ENCODE measurements around the gene PEAR1. TPM values are rescaled to one million over a fixed set of nuclear protein-coding genes. Genes with fewer than 3 reads are reported as not detected.
A peak's percentile ranks its signal among the peaks of the same experiment; 100 is the strongest.

Gene PEAR1, protein sequence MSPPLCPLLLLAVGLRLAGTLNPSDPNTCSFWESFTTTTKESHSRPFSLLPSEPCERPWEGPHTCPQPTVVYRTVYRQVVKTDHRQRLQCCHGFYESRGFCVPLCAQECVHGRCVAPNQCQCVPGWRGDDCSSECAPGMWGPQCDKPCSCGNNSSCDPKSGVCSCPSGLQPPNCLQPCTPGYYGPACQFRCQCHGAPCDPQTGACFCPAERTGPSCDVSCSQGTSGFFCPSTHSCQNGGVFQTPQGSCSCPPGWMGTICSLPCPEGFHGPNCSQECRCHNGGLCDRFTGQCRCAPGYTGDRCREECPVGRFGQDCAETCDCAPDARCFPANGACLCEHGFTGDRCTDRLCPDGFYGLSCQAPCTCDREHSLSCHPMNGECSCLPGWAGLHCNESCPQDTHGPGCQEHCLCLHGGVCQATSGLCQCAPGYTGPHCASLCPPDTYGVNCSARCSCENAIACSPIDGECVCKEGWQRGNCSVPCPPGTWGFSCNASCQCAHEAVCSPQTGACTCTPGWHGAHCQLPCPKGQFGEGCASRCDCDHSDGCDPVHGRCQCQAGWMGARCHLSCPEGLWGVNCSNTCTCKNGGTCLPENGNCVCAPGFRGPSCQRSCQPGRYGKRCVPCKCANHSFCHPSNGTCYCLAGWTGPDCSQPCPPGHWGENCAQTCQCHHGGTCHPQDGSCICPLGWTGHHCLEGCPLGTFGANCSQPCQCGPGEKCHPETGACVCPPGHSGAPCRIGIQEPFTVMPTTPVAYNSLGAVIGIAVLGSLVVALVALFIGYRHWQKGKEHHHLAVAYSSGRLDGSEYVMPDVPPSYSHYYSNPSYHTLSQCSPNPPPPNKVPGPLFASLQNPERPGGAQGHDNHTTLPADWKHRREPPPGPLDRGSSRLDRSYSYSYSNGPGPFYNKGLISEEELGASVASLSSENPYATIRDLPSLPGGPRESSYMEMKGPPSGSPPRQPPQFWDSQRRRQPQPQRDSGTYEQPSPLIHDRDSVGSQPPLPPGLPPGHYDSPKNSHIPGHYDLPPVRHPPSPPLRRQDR
- total RNA-seq (2.3 and 2.6 TPM in 2 replicates), polyA plus RNA-seq (13.5 and 41.5 TPM in 2 replicates), polyA minus RNA-seq (ENCODE audit: low replicate concordance) (27.7 and 69.9 TPM in 2 replicates)
- 15.5 and 55.2 TPM in 2 replicates for polyA plus RNA-seq (2012)

DNA sequence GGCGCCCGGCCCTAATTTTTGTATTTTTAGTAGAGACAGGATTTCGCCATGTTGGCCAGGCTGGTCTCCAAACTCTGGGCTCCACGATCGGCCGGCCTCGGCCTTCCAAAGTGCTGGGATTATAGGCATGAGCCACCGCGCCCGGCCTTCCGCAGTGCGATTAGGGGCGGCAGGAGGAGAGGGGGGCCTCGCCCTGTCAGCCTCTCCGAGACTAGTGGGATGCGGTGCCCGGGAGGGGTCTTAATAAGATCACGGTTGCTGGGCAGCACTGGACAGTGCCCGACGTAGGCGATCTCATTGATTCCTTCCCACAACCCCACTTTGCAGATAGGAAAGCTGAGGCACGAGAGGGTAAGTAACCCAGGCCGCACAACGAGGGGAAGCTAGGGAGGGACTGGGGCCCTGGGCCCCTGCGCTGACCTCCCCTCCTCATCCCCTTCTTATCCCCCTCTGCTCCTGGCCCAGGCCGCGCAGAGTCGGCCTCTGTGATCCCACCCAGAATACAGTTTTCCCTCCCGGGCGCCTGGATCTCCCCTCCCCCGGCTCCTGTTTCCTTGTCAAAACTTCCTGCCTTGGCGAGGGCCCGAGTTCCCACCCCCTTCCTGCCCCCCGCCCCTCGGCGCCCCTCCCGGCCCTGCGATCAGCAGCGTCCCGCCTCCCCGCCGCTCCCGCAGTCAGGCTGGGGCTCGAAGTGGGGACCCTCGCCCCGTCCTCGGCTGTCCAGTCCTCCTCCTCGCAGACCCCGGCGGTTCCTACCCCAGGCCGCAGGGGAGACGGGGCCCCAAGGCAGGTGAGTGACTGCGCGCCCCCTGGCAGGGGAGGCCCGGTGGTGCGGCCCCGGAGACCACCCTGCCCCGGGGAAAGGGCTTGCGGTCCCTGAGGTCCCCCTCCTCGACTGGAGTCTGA lies at the start of gene PEAR1:
Gene PEAR1 (plus strand): TSS at position 671 of the 906 bp plus-strand sequence. CDS start 10,209 bp downstream, outside the sequence.
- H4K20me1 ChIP-seq (ENCODE audit: control insufficient read depth, extremely low read depth, insufficient read depth, low read length), result no peaks in the 10 kb centered on the region
- H3K27ac ChIP-seq (ENCODE audit: insufficient read depth, low read length), result peak within 1 kb of the TSS; percentile 95
- TF ChIP-seq, protein P1, sequence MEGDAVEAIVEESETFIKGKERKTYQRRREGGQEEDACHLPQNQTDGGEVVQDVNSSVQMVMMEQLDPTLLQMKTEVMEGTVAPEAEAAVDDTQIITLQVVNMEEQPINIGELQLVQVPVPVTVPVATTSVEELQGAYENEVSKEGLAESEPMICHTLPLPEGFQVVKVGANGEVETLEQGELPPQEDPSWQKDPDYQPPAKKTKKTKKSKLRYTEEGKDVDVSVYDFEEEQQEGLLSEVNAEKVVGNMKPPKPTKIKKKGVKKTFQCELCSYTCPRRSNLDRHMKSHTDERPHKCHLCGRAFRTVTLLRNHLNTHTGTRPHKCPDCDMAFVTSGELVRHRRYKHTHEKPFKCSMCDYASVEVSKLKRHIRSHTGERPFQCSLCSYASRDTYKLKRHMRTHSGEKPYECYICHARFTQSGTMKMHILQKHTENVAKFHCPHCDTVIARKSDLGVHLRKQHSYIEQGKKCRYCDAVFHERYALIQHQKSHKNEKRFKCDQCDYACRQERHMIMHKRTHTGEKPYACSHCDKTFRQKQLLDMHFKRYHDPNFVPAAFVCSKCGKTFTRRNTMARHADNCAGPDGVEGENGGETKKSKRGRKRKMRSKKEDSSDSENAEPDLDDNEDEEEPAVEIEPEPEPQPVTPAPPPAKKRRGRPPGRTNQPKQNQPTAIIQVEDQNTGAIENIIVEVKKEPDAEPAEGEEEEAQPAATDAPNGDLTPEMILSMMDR (conservative IDR thresholded peaks at IDR 0.05 in 1 of 2, IDR thresholded peaks at IDR 0.05 in 1 of 2; ENCODE audit: low read depth in 1 of 2, low read length in 2 of 2), result no peak
- TF ChIP-seq EZH2 (IDR thresholded peaks at IDR 0.05; ENCODE audit: low read length, missing control alignments), result no peak
- peak; percentile 33 to 47 for DNase-seq (ENCODE audit: low read depth in 2 of 2)
- peak within 1 kb of the TSS; percentile 47 for H2AFZ ChIP-seq (ENCODE audit: low read length)
- peak within 1 kb of the TSS; percentile 45 to 64 (median 61) for H3K4me3 ChIP-seq (replicated peaks in 1 of 4; ENCODE audit: control extremely low read depth in 1 of 4, insufficient read depth in 1 of 4, low read depth in 3 of 4, low read length in 4 of 4)
- peaks cover 2% of the 10 kb centered on the region for H3K27me3 ChIP-seq (ENCODE audit: control insufficient read depth, insufficient read depth, low read length)
- peak within 1 kb of the TSS; percentile 90 for H3K4me2 ChIP-seq (ENCODE audit: extremely low read depth, insufficient read depth, low read length)
- H3K4me1 ChIP-seq (ENCODE audit: control insufficient read depth, extremely low read depth, insufficient read depth, low read length), result peaks cover 27% of the 10 kb centered on the region
- peak within 1 kb of the TSS; percentile 79 for H3K9ac ChIP-seq (ENCODE audit: insufficient read depth, low read length)
- peaks cover 4% of the 10 kb centered on the region for H3K36me3 ChIP-seq (ENCODE audit: control insufficient read depth, insufficient read depth, low read length)
- H3K79me2 ChIP-seq (ENCODE audit: control insufficient read depth, insufficient read depth, low read length), result peaks cover 30% of the 10 kb centered on the region
- no peaks in the 10 kb centered on the region for H3K9me3 ChIP-seq (ENCODE audit: control insufficient read depth, insufficient read depth, low read depth, low read length)

DNA sequence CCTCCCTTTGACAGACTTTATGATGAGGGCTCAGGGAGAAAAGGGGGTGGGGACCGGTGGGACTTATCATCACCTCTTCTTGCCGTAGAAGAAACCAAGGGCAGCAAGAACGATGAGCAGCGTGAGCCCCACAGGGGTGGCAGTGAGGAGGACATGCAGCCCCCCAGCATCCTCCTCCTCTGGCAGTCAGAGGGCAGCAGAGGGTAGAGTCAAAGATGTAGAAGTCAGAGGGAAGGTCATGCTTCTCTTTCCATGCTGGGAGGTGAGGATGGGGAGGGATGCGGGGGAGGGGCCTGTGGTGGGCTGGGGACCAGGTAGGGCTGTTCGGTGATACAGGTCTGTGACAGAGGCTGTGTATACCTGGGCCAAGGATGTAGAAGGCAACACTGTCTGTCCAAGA lies 49.4 kb upstream of the PEAR1 start:
- no peaks in the 10 kb centered on the region for H3K36me3 ChIP-seq (ENCODE audit: control insufficient read depth, insufficient read depth, low read length)
- no peaks in the 10 kb centered on the region for H3K9me3 ChIP-seq (ENCODE audit: control insufficient read depth, insufficient read depth, low read depth, low read length)
- no peak overlapping the region for H3K4me2 ChIP-seq (ENCODE audit: extremely low read depth, insufficient read depth, low read length)
- H3K4me3 ChIP-seq (replicated peaks in 1 of 4; ENCODE audit: control extremely low read depth in 1 of 4, insufficient read depth in 1 of 4, low read depth in 3 of 4, low read length in 4 of 4), result no peak overlapping the region
- no peak for TF ChIP-seq EZH2 (IDR thresholded peaks at IDR 0.05; ENCODE audit: low read length, missing control alignments)
- TF ChIP-seq, protein P1 (conservative IDR thresholded peaks at IDR 0.05 in 1 of 2, IDR thresholded peaks at IDR 0.05 in 1 of 2; ENCODE audit: low read depth in 1 of 2, low read length in 2 of 2), result no peak
- no peaks in the 10 kb centered on the region for H3K79me2 ChIP-seq (ENCODE audit: control insufficient read depth, insufficient read depth, low read length)
- H3K4me1 ChIP-seq (ENCODE audit: control insufficient read depth, extremely low read depth, insufficient read depth, low read length), result no peaks in the 10 kb centered on the region
- no peak overlapping the region for H3K9ac ChIP-seq (ENCODE audit: insufficient read depth, low read length)
- H4K20me1 ChIP-seq (ENCODE audit: control insufficient read depth, extremely low read depth, insufficient read depth, low read length), result no peaks in the 10 kb centered on the region
- H2AFZ ChIP-seq (ENCODE audit: low read length), result no peak overlapping the region
- no peak for DNase-seq (ENCODE audit: low read depth in 2 of 2)
- peaks cover 51% of the 10 kb centered on the region for H3K27me3 ChIP-seq (ENCODE audit: control insufficient read depth, insufficient read depth, low read length)
- no peak overlapping the region for H3K27ac ChIP-seq (ENCODE audit: insufficient read depth, low read length)

Measured in fibroblast of lung (primary cell).